Right lung (tissue), 5 donors: Measurements from ENCODE around the gene TMEM100. TPM values are rescaled to one million over a fixed set of nuclear protein-coding genes. Genes with fewer than 3 reads are reported as not detected.
"Not testable (repeated sequence)": the region's sequence is repeated elsewhere in the genome, so short reads cannot be mapped to it uniquely, and the experiment has no call there.

ENCODE experiments used
- DNase-seq, 2 donors: peaks; one replicate each; pipeline ENCODE4 v3.0.0-alpha.2; 2013
- polyA plus RNA-seq, 5 donors: library from polyadenylated mRNA; unstranded; fragments of 120-200 nt; gene quantifications; one replicate each; pipeline versions ENCODE4 v1.2.1 to v1.2.3, GENCODE V29; 2013; ENCODE audit warnings: inconsistent platforms in 1 of 5, low replicate concordance in 1 of 5; ENCODE audit not compliant: insufficient read length in 5 of 5, insufficient read depth in 1 of 5

The TMEM100 gene
- polyA plus RNA-seq, 5 donors = 20.8 to 46.8 (median 34.3) TPM

DNA sequence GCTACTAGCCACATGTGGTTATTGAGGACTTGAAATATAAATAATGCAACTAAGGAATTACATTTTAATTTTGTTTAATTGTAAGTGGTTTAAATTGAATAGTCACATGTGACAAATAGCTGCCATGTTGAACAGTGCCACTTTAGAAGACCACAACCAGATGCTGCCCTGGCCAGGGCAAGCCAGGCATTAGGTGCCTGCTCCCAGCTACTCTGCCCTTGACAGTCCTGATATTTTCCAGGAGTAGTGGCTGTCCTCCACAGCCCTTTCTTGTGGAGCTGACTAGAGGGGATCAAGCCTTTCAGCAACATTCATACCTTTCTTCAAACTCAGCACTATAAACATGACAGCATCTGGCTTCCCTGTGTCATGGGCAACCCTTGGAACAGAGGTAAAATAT lies 31.0 kb downstream of the TMEM100 start:
- no peak for DNase-seq

DNA sequence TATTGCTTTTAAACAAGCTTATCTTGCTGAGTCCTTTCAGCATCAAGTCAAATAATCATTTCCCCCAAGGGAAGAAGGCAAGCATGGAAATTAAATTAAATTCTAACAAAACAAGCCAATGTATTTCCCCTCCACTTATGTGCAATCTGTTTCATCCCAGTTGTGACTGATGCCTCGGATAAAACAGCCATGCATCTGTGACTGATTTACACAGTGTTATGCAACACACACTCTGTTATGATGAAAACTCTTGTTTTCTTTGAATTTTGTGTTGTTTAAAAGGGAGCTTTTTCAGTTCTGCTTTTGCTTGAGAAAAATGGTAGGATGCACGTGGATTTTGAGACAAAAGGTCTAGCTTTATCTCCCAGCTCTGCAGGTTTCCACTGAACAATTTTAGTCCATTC lies 32.6 kb downstream of the TMEM100 start:
- no peak for DNase-seq

DNA sequence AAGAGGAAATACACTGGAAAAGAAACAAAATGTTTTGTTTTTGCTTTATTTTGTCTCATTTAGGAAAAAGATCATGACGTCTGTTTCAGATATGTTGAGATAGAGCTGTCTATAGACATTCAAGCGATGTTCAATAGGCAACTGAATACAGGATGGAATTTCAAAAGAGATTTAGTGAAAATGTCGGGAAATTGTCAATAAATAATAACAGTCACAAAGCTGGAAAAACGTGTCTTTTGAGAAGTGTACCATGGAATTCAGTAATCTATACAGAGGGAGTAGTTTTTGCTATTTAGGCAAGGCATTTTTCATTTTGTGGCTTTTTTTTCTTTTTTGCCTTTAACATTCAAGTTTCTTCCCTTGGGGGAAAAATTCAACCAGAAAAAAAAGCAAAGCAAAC lies 33.0 kb downstream of the TMEM100 start:
- DNase-seq = no peak

DNA sequence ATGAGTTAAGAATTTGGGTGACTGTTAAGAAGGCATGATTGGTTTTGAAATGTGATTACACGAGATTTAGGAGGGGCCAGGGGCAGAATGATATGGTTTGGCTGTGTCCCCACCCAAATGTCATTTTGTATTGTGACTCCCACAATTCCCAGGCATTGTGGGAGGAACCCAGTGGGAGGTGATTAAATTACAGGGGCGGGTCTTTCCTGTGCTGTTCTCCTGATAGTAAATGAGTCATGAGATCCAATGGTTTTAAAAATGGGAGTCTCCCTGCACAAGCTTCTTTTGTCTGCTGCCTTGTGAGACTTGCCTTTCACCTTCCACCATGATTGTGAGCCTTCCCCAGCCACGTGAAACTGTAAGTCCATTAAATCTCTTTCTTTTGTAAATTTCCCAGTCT lies 34.6 kb downstream of the TMEM100 start:
- no peak for DNase-seq

DNA sequence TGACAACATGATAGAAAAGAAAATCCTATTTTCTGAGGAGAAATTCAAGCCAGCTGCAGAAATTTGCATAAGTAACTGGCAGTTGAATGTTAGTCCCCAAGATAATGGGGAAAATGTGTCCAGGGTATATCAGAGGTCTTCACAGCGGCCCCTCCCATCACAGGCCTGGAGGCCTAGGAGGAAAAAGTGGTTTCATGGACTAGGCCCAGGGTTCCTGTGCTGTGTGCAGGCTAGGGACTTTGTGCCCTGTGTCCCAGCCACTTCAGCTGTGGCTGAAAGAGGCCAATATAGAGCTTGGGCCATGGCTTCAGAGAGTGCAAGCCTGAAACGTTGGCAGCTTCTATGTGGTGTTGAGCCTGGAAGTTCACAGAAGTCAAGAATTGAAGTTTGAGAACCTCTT lies 35.6 kb downstream of the TMEM100 start:
- no peak for DNase-seq

DNA sequence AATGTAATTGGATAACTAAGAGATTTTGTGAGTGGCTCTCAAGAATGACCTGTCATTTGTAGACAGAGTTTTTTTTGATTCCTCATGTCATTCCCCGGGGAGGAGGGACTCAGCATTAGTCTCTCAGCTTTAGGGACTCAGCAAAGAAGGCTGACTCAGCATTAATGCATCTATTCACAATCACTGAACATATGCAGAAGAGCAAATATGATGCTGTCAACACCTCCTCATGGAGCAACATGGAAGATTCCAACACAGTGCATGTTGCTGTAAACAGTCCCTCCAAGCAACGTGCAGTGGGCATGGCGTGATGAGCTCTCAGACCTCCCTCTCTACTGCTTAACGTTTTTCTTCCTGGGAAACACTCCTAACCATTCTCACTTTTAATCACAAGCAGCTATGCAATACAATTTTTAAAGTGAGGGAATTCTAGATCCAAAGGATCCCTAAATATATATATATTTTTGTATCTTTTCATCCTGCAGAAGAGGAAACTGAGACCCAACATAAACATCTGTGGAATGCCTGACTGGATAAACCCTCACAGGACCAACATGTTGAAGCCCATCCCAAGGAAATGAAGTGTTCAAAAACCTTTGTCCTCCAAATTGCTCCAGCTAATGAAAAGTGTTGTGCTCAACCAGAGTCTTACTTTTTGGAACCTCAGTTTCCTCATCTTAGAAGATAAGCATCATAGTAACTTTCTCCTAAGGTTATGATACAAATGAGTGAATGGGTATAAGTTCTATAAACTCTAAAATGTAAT lies 38.9 kb downstream of the TMEM100 start:
- no peak for DNase-seq

DNA sequence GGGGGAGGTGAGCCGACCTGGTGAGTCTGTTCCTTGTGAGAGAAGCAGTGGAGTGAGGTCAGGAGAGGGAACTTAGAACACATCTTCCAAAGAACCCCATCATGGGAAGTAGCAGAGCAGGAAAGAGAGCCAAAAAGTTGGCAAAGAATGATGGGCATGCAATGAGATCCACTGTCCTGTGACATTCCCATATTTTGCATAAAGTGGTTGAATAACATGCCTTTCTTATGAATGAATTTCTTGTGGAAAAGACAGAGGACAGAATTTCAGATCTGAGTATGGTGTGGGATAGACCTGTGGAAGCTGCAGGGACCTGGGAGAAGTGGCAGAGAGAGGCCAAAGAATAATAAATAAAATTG lies 41.3 kb downstream of the TMEM100 start:
- no peak for DNase-seq

DNA sequence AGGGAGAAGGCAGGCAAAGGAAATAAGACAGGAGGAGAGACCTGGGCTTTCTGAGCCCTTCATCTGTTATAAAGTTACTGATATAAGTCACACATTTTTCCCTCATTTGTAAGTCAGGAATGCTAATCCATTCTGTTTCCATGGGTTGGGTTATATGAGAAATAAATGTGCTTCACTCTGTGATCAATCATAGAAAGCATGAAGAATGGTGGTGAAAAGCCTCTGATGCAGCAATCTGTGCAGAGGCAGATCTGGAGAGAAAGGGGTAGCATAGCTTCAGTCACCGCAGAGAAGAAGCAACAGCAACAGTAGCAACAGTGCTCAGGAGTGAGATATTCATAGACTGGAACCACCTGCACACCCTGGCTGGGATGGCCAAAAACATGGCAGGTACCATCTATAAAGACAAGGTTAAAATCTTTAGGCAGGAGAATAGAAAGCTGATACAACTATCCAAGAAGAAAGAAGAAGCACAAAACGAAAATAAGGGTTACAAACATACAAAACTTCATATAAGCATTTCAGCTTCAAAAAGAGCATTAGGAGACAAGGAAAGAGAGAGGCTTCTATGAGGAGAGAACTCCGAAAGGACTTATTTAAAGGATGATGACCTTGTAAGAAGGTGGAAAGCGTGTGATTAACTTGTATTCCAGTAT lies 41.9 kb downstream of the TMEM100 start:
- DNase-seq = no peak

DNA sequence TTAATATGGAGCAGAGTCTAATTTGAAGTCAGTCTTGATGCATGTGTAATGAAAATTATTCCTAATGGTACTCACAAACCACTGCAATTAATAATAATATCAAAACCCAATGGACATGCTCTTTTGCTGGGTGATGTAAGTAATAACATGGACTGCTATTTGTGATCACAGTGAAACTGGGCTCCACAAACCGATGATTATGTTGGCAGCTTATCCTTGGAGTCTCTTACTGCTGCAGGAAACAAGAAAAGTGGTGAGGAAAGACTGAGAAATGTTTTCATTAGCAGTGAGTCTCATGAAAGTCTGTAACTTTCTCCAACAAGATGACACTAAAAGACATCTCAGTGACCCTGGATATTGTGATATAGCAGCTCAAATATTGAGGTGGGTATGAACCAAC lies 45.2 kb downstream of the TMEM100 start:
- no peak for DNase-seq

DNA sequence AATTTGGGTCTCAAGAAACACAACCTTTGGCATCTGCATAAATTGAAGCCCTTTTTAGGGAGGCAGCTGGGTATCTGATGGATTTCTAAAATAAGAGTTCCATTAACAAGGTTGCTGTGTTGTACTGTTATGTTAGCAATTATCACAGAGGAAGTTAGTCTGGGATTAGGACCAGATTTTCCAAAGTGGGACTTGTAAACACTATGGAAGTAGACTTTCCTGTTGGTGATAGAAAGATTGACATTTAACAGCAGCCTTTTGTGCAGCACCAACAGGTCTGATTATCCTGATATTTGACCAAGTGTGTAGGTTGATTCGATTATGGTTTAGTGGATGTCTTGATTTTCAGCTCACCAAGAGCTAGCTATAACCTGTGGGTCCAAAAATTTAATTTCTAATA lies 46.4 kb downstream of the TMEM100 start:
- DNase-seq = no peak

DNA sequence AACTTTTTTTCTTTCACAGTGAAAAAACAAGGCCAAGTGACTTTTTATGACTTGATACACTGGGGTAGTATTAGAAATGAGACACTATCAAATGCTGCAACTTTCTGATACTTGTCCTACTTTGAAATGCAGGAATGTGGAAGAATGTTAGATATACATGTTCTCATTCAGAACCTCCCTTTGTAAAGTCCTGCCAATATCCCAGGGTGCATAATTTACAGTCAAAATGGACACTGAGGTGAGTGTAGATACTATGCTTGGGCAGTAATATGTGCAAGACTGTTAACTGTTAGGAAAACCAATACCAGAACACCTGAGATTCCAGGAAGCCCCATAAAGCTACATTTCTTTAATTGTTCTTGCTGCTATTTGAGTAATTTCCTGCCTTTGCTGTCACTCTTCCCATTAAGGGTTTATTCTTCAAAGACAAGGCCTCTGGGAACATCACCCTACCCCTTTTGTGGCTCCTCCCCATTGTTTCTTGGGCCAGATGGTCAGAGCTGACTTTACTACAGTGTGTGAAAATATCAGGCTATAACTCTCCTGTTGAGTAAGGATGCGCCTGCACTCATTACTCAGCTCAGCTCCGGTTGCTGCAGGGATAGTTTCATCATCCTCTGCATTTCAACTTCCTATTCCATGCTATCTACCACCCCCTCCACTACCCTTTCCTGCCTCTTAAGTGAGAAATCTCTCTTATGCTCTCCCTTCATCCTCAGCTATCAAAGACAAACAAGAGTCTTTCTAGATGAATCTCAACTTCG lies 48.7 kb downstream of the TMEM100 start:
- DNase-seq = no peak

DNA sequence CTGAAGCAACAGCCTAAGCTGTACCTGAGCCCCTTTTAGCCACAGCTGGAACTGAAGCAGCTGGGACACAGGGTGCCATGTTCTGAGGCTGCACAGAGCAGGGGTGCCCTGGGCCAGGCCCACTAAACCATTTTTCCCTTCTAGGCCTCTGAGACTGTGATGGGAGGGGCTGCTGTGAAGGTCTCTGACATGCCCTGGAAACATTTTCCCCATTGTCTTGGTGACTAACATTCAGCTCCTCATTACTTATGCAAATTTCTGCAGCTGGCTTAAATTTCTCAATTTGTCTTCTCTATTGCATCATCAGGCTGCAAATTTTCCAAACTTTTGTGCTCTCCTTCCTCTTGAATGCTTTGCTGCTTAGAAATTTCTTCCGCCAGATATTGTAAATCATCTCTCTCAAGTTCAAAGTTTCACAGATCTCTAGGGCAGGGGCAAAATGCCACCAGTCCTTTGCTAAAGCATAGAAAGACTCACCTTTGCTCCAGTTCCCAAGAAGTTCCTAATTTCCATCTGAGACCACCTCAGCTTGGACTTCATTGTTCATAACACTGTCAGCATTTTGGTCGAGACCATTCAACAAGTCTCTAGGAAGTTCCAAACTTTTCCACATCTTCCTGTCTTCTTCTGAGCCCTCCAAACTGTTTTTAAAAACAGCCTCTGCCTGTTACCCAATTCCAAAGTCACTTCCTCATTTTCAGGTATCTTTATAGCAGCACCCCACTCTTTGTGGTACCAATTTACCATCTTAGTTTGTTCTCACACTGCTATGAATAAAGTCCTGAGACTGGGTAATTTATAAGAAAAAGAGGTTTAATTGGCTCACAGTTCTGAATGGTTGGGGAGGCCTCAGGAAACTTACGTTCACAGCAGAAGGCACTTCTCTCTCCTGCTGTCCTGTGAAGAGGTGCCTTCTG lies 49.8 kb downstream of the TMEM100 start:
- no peak for DNase-seq

DNA sequence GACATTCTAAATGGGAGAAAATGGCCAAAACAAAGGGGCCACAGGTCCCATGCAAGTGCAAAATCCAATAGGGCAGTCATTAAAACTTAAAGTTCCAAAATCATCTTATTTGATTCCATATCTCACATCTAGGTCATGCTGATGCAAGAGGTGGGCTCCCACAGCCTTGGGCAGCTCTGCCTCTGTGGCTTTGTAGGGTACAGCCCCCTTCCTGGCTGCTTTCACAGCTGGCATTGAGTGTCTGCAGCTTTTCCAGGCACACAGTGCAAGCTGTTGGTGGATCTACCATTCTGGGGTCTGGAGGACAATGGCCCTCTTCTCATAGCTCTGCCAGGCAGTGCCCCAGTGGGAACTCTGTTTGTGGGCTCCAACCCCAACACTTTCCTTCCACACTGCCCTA lies 50.7 kb downstream of the TMEM100 start:
- not testable (repeated sequence) for DNase-seq

Other genes starting within 250 kb of the TMEM100 start
- under 1 TPM; 0.14 to 0.28 (median 0.18) TPM for gene SMIM36, start 211.4 kb downstream of the TMEM100 start, polyA plus RNA-seq
- 10 to 100 TPM; 21.2 to 22.5 (median 21.4) TPM for gene PCTP, start 28.2 kb upstream of the TMEM100 start, polyA plus RNA-seq